Astrocyte of the cerebellum (primary cell): ENCODE results near the gene EHD3.

Experiments
- DNase-seq: peaks from one replicate; pipeline ENCODE4 v3.0.0-alpha.2; 2011; ENCODE audit warnings: low read depth
- H3K4me3 ChIP-seq: 2 replicates; pipeline ENCODE4 v1.5.1; 2011; ENCODE audit warnings: mild to moderate bottlenecking, low read depth, low read length, moderate library complexity
- in situ Hi-C: cut with HindIII; loops from 2 replicates; pipeline ENCODE4 v1.10.0; 2017; ENCODE audit warnings: low sequenced_read_pairs
- TF ChIP-seq, protein P1 (sequence below): IDR thresholded peaks from 2 replicates; pipeline ENCODE4 v1.5.1; 2012; ENCODE audit warnings: low read length, low read depth, moderate library complexity, mild to moderate bottlenecking; ENCODE audit errors: missing control alignments

EHD3 gene

DNA sequence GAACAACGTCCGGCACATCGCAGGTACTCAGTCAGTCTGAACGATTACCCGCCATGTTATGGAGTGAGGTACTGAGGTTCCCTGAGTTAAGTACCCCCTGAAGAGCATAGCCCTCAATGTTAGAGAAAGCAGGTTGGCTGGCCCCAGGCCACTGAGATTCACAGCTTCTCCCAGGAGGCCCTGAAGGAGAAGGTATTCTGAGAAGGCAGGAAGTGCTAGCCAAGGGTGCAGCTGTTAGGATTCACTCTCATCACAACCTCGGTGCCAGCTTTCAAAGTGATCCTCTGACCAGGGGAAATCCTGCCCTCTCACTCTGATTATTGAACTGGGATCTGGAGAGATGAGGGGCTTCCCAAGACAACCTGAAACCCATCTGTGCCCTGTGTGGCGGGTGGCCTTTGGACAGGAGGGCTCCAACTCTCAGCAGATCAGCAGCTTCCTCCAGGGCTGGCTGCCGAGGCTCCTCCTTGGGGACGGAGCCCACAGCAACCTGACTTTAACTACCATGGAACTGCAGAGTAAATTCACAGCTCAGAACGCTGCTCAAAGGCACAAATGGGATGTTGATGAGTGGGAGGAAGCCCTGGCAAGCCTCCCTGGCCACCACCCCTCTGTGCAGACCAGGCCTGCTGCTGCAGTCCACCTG, 7.8 kb downstream of the EHD3 start:
- in situ Hi-C loops = no loop called here
- TF ChIP-seq, protein P1, sequence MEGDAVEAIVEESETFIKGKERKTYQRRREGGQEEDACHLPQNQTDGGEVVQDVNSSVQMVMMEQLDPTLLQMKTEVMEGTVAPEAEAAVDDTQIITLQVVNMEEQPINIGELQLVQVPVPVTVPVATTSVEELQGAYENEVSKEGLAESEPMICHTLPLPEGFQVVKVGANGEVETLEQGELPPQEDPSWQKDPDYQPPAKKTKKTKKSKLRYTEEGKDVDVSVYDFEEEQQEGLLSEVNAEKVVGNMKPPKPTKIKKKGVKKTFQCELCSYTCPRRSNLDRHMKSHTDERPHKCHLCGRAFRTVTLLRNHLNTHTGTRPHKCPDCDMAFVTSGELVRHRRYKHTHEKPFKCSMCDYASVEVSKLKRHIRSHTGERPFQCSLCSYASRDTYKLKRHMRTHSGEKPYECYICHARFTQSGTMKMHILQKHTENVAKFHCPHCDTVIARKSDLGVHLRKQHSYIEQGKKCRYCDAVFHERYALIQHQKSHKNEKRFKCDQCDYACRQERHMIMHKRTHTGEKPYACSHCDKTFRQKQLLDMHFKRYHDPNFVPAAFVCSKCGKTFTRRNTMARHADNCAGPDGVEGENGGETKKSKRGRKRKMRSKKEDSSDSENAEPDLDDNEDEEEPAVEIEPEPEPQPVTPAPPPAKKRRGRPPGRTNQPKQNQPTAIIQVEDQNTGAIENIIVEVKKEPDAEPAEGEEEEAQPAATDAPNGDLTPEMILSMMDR = no peak
- H3K4me3 ChIP-seq = no peak overlapping the region
- DNase-seq = no peak

DNA sequence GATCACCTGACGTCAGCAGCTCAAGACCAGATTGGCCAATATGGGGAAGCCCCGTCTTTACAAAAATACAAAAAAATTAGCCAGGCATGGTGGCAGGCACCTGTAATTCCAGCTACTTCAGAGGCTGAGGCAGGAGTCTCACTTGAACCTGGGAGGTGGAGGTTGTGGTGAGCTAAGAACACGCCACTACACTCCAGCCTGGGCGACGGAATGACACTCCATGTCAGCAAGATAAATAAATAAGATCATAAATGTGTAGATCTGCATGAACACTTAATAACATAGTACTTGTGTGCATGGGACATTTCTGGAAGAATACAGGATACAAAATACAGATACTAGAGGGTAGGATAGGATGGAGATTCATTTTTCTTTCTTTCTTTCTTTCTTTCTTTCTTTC, 9.1 kb downstream of the EHD3 start:
- no peak overlapping the region for H3K4me3 ChIP-seq
- TF ChIP-seq, protein P1 = no peak
- no peak for DNase-seq
- in situ Hi-C loops = no loop called here

DNA sequence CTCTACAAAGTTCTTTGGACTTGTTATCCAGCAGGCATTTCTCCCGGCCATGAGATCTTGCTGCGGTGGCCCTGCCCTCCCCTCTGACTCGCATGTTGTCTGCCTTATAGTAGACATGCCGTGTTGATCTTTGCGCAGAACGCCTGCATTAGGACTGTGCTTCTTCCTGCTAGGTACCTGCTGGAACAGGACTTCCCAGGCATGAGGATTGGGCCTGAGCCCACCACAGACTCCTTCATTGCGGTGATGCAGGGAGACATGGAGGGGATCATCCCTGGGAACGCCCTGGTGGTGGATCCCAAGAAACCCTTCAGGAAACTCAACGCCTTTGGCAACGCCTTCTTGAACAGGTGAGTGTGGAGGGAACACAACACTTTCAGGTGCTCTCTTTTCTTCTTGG, 10.1 kb downstream of the EHD3 start:
- in situ Hi-C loops = no loop called here
- no peak for DNase-seq
- no peak overlapping the region for H3K4me3 ChIP-seq
- TF ChIP-seq, protein P1 = no peak

DNA sequence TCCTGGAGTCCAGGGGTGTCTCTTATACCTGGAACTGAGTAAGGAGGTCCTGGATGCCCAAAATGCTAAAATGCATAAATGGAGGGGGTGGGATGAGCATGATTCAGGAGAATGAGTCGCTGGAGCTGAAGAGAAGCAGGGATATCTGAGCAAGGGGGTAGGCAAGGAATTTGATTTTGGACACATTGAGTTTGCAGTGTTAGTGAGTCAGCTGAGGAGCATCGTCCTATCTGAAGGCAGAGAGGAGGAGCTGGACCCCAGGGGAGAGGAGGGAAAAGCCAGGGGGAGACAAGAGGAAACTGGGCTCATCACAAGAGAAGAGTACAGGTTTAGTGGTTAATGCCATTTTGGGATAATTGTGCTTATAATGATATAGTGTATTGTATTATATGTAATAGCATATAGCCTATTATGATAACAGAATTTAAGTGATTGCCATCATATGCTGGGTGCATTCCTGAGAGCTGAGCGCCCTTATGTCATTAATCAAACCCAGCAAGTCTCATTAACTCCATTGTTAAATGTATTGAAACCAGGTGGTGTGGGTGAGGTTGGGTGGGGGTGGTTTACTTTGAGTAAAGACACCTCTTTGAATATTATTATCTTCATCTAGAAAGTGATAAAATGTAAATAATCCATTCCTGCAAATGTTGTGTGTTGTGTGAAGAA, 12.4 kb downstream of the EHD3 start:
- in situ Hi-C loops = no loop called here
- no peak overlapping the region for H3K4me3 ChIP-seq
- TF ChIP-seq, protein P1 = no peak
- no peak for DNase-seq

DNA sequence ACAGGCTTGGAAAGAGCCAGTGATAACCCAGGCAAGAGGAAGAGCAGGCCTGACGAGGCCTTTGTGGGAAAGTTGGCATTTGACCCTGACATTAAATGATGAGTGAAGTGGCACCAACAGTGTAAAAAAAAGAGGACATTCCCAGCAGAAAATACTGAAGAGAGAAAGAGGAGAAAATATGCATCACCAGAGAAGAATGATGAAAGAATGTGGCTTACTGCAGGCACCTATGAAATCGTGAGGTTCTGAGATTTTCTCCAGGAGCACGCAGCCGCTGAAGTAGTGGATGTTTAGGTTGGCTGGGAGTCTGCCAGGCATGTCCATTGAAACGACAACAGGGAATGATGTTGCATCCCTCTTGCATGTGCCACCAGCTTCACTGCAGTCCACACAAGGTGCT, 13.8 kb downstream of the EHD3 start:
- no peak for DNase-seq
- TF ChIP-seq, protein P1 = no peak
- H3K4me3 ChIP-seq = no peak overlapping the region
- in situ Hi-C loops = no loop called here

DNA sequence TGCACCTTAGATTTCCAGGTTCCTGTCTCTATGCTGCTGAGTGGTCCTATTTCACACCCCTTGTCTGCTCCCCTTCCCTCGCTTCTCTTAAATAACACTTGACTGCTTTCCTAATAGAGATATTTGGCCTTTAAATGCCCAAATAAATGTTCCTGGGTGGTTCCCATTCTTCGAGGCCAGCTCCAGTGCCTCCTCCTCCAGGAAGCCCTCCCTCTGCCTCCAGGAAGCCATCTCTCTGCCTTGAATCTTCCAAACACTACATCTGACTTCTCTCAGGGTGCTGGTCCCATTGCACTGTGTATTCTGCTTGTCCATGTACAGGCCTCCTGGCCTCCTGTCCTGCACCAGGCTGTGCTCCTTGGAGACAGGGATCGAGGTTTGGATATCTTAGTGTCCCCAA, 14.2 kb downstream of the EHD3 start:
- H3K4me3 ChIP-seq = no peak overlapping the region
- in situ Hi-C loops = no loop called here
- TF ChIP-seq, protein P1 = no peak
- DNase-seq = no peak
